Rectal smooth muscle tissue (tissue), 1 donor: ENCODE data around the gene LRRC25.
"Not testable (repeated sequence)": the region's sequence is repeated elsewhere in the genome, so short reads cannot be mapped to it uniquely, and the experiment has no call there.

Experiments used
- H3K27ac ChIP-seq: one replicate; pipeline ENCODE4 v1.7.0; 2013; ENCODE audit warnings: low read depth, low read length, inconsistent platforms
- H3K27me3 ChIP-seq: one replicate; pipeline ENCODE4 v1.7.0; 2013; ENCODE audit warnings: low read length; ENCODE audit not compliant: control insufficient read depth, insufficient read depth
- H3K36me3 ChIP-seq: one replicate; pipeline ENCODE4 v1.7.0; 2013; ENCODE audit warnings: low read length; ENCODE audit not compliant: control insufficient read depth, insufficient read depth
- H3K4me1 ChIP-seq: one replicate; pipeline ENCODE4 v1.7.0; 2013; ENCODE audit warnings: low read length; ENCODE audit not compliant: control insufficient read depth, insufficient read depth
- H3K4me3 ChIP-seq: one replicate; pipeline ENCODE4 v1.7.0; 2013; ENCODE audit warnings: low read length
- H3K9ac ChIP-seq: one replicate; pipeline ENCODE4 v1.7.0; 2013; ENCODE audit warnings: low read length

LRRC25 gene

GRCh38 chr19:18364826-18365528 lies 32.4 kb downstream of the LRRC25 start:
- H3K27ac ChIP-seq = peak overlapping the region; percentile 56
- H3K27me3 ChIP-seq = no peaks in the 10 kb centered on the region
- no peak overlapping the region for H3K4me3 ChIP-seq
- peaks cover 5% of the 10 kb centered on the region for H3K36me3 ChIP-seq
- peaks cover 4% of the 10 kb centered on the region for H3K4me1 ChIP-seq
- no peak overlapping the region for H3K9ac ChIP-seq

DNA sequence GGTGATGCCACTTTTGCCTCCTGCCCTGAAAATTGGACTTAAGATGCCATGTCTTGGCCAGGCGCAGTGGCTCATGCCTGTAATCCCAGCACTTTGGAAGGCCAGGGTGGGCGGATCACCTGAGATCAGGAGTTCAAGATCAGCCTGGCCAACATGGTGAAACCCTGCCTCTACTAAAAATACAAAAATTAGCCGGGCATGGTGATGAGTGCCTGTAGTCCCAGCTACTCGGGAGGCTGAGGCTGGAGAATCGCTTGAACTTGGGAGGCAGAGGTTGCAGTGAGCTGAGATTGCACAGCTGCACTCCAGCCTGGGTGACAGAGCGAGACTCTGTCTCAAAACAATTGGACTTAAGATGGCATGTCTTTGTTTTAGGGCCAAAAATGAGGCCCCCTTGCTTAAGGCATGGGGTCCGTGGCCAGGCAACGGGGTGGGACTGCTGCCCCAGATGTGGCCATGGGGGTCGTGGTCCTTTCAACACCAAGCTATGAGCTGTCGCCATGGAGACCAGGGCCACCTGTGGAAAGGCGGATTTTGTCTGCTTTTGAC lies 33.1 kb downstream of the LRRC25 start:
- H3K9ac ChIP-seq, H3K36me3 ChIP-seq, H3K27me3 ChIP-seq, H3K4me3 ChIP-seq, H3K4me1 ChIP-seq: not testable (repeated sequence)
- H3K27ac ChIP-seq = peak overlapping the region; percentile 56

DNA sequence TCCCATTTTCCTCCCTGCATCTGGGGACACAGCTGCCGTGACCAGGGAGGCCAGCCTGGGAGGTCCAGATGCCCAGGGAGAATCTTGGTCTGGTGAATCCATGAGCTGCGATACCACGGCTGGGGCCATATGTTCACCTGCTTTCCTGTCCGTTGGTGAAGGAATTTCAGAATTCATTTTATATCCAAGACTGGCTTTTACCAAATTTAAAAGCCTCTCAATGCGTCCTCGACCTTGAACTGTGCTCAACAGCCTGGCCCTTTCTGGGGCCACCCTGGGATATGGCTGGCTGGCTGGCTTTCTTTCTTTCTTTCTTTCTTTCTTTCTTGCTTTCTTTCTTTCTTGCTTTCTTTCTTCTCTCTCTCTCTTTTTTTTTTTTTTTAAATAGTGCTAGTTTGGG lies 33.6 kb downstream of the LRRC25 start:
- Histone ChIP-seq H3K9ac (no peak overlapping the region), H3K27me3 (no peaks in the 10 kb centered on the region), H3K36me3 (peaks cover 12% of the 10 kb centered on the region), H3K4me1 (peaks cover 4% of the 10 kb centered on the region), H3K4me3 (no peak overlapping the region), H3K27ac (no peak overlapping the region)

- Histone ChIP-seq H3K4me1 (peaks cover 4% of the 10 kb centered on the region), H3K9ac (no peak overlapping the region), H3K27me3 (no peaks in the 10 kb centered on the region), H3K4me3 (no peak overlapping the region), H3K36me3 (peaks cover 12% of the 10 kb centered on the region), H3K27ac (no peak overlapping the region)
Measured at GRCh38 chr19:18362934-18363542, 34.4 kb downstream of the LRRC25 start.

- no peak overlapping the region for H3K27ac ChIP-seq
- no peak overlapping the region for H3K4me3 ChIP-seq
- H3K4me1 ChIP-seq = peaks cover 4% of the 10 kb centered on the region
- H3K27me3 ChIP-seq = no peaks in the 10 kb centered on the region
- no peak overlapping the region for H3K9ac ChIP-seq
- H3K36me3 ChIP-seq = peaks cover 24% of the 10 kb centered on the region
Measured at GRCh38 chr19:18361646-18362045, 35.8 kb downstream of the LRRC25 start.

GRCh38 chr19:18357041-18357440 lies 40.4 kb downstream of the LRRC25 start:
- Histone ChIP-seq H3K27me3 (no peaks in the 10 kb centered on the region), H3K36me3 (peaks cover 28% of the 10 kb centered on the region), H3K9ac (no peak overlapping the region), H3K27ac (no peak overlapping the region), H3K4me3 (no peak overlapping the region), H3K4me1 (no peaks in the 10 kb centered on the region)

DNA sequence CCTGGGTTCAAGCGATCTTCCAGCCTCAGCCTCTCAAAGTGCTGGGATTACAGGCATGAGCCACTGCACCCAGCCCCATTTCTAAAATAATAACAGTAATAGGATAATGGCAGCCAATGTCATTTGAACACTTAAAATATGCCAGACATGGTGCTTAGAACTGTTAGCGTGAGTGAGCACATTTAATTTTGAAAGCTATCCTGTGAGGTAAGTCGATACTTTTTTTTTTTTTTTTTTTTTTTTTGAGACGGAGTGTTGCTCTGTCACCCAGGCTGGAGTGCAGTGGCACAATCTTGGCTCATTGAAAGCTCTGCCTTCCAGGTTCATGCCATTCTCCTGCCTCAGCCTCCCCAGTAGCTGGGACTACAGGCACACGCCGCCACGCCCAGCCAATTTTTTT lies 42.7 kb downstream of the LRRC25 start:
- not testable (repeated sequence) for H3K4me1 ChIP-seq, H3K9ac ChIP-seq, H3K4me3 ChIP-seq, H3K27ac ChIP-seq, H3K27me3 ChIP-seq
- peaks cover 21% of the 10 kb centered on the region for H3K36me3 ChIP-seq

- H3K9ac ChIP-seq = no peak overlapping the region
- H3K4me1 ChIP-seq = no peaks in the 10 kb centered on the region
- H3K27ac ChIP-seq = no peak overlapping the region
- no peak overlapping the region for H3K4me3 ChIP-seq
- peaks cover 15% of the 10 kb centered on the region for H3K36me3 ChIP-seq
- no peaks in the 10 kb centered on the region for H3K27me3 ChIP-seq
Measured at GRCh38 chr19:18353378-18354005, 43.9 kb downstream of the LRRC25 start.

GRCh38 chr19:18351544-18351943 lies 45.9 kb downstream of the LRRC25 start:
- H3K27ac ChIP-seq = no peak overlapping the region
- H3K27me3 ChIP-seq = no peaks in the 10 kb centered on the region
- no peak overlapping the region for H3K4me3 ChIP-seq
- H3K9ac ChIP-seq = no peak overlapping the region
- H3K36me3 ChIP-seq = peaks cover 2% of the 10 kb centered on the region
- no peaks in the 10 kb centered on the region for H3K4me1 ChIP-seq

GRCh38 chr19:18350490-18350889 lies 46.9 kb downstream of the LRRC25 start:
- H3K36me3 ChIP-seq = peaks cover 2% of the 10 kb centered on the region
- H3K4me3 ChIP-seq = no peak overlapping the region

GRCh38 chr19:18349524-18350128 lies 47.8 kb downstream of the LRRC25 start:
- peaks cover 5% of the 10 kb centered on the region for H3K36me3 ChIP-seq
- no peak overlapping the region for H3K27ac ChIP-seq
- no peaks in the 10 kb centered on the region for H3K27me3 ChIP-seq
- H3K4me3 ChIP-seq = no peak overlapping the region
- no peak overlapping the region for H3K9ac ChIP-seq
- H3K4me1 ChIP-seq = no peaks in the 10 kb centered on the region

More at GRCh38 chr19:18350490-18350889, 46.9 kb downstream of the LRRC25 start:
- H3K27me3 ChIP-seq = no peaks in the 10 kb centered on the region
- H3K27ac ChIP-seq = no peak overlapping the region
- H3K4me1 ChIP-seq = no peaks in the 10 kb centered on the region
- no peak overlapping the region for H3K9ac ChIP-seq

GRCh38 chr19:18348818-18349339 lies 48.5 kb downstream of the LRRC25 start:
- not testable (repeated sequence) for H3K36me3 ChIP-seq, H3K27ac ChIP-seq, H3K4me1 ChIP-seq

More at GRCh38 chr19:18348818-18349339, 48.5 kb downstream of the LRRC25 start:
- not testable (repeated sequence) for H3K4me3 ChIP-seq, H3K9ac ChIP-seq, H3K27me3 ChIP-seq
